KMS-11 (cell line): ENCODE measurements around the gene HTR1E.

Experiments
- H2AFZ ChIP-seq: fragments of 200-600 bp; sonication (generic); 2 replicates; pipeline ENCODE4 v1.6.1; 2016; ENCODE audit warnings: antibody characterized with exemption, mixed run types, low read depth
- H3K27ac ChIP-seq: fragments of 200-600 bp; sonication (generic); 2 replicates; pipeline ENCODE4 v1.6.1; 2016; ENCODE audit warnings: mild to moderate bottlenecking, mixed run types
- H3K27me3 ChIP-seq: fragments of 200-600 bp; sonication (generic); 2 replicates; pipeline ENCODE4 v1.6.1; 2017; ENCODE audit warnings: mild to moderate bottlenecking, low read depth, mixed run types, moderate library complexity; ENCODE audit not compliant: insufficient read depth
- H3K36me3 ChIP-seq: fragments of 200-600 bp; sonication (generic); 2 replicates; pipeline ENCODE4 v1.6.1; 2017; ENCODE audit warnings: mild to moderate bottlenecking, mixed run types; ENCODE audit not compliant: insufficient read depth
- H3K4me1 ChIP-seq: fragments of 200-600 bp; sonication (generic); 2 replicates; pipeline ENCODE4 v1.6.1; 2016; ENCODE audit warnings: mild to moderate bottlenecking, low read depth, mixed run types; ENCODE audit not compliant: poor library complexity, severe bottlenecking
- H3K4me2 ChIP-seq: fragments of 200-600 bp; sonication (generic); 2 replicates; pipeline ENCODE4 v1.7.0; 2016; ENCODE audit warnings: mild to moderate bottlenecking, mixed run types
- H3K4me3 ChIP-seq: fragments of 200-600 bp; sonication (generic); IDR thresholded peaks from 2 replicates; pipeline ENCODE4 v1.6.1; 2017; ENCODE audit warnings: low read depth, low read length, mixed read lengths; ENCODE audit not compliant: insufficient read depth
- H3K79me2 ChIP-seq: fragments of 200-600 bp; sonication (generic); 2 replicates; pipeline ENCODE4 v1.6.1; 2016; ENCODE audit warnings: low read depth, mixed run types; ENCODE audit not compliant: insufficient read depth
- H3K9ac ChIP-seq: fragments of 200-600 bp; sonication (generic); 2 replicates; pipeline ENCODE4 v1.6.1; 2016; ENCODE audit warnings: mild to moderate bottlenecking, mixed run types
- H4K20me1 ChIP-seq: fragments of 200-600 bp; sonication (generic); 2 replicates; pipeline ENCODE4 v1.6.1; 2016; ENCODE audit warnings: mild to moderate bottlenecking, mixed run types; ENCODE audit not compliant: insufficient read depth
- TF ChIP-seq, protein P1 (sequence below): fragments of 200-600 bp; sonication (generic); conservative IDR thresholded peaks from 2 replicates; pipeline ENCODE4 v1.6.1; 2017; ENCODE audit warnings: low read depth, mild to moderate bottlenecking, antibody characterized with exemption, low read length, moderate library complexity, mixed read lengths

HTR1E gene

GRCh38 chr6:86959656-86960055 is 22.3 kb downstream of the HTR1E start:
- no peak overlapping the region for H3K4me2 ChIP-seq
- H4K20me1 ChIP-seq, result no peaks in the 10 kb centered on the region
- H3K27me3 ChIP-seq, result no peaks in the 10 kb centered on the region
- no peaks in the 10 kb centered on the region for H3K79me2 ChIP-seq
- no peak overlapping the region for H3K27ac ChIP-seq
- H3K4me1 ChIP-seq, result no peaks in the 10 kb centered on the region
- TF ChIP-seq, protein P1, sequence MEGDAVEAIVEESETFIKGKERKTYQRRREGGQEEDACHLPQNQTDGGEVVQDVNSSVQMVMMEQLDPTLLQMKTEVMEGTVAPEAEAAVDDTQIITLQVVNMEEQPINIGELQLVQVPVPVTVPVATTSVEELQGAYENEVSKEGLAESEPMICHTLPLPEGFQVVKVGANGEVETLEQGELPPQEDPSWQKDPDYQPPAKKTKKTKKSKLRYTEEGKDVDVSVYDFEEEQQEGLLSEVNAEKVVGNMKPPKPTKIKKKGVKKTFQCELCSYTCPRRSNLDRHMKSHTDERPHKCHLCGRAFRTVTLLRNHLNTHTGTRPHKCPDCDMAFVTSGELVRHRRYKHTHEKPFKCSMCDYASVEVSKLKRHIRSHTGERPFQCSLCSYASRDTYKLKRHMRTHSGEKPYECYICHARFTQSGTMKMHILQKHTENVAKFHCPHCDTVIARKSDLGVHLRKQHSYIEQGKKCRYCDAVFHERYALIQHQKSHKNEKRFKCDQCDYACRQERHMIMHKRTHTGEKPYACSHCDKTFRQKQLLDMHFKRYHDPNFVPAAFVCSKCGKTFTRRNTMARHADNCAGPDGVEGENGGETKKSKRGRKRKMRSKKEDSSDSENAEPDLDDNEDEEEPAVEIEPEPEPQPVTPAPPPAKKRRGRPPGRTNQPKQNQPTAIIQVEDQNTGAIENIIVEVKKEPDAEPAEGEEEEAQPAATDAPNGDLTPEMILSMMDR, result no peak
- no peak overlapping the region for H3K9ac ChIP-seq
- H2AFZ ChIP-seq, result no peak overlapping the region
- no peaks in the 10 kb centered on the region for H3K36me3 ChIP-seq
- H3K4me3 ChIP-seq, result no peak overlapping the region

- Histone ChIP-seq H3K9ac (no peak overlapping the region), H3K36me3 (no peaks in the 10 kb centered on the region), H3K4me2 (no peak overlapping the region), H3K4me3 (no peak overlapping the region), H3K4me1 (no peaks in the 10 kb centered on the region), H3K27ac (no peak overlapping the region), H2AFZ (no peak overlapping the region), H3K79me2 (no peaks in the 10 kb centered on the region), H3K27me3 (no peaks in the 10 kb centered on the region), H4K20me1 (no peaks in the 10 kb centered on the region)
- TF ChIP-seq, protein P1, result no peak
Observed at GRCh38 chr6:86961455-86962200, 24.3 kb downstream of the HTR1E start.

DNA sequence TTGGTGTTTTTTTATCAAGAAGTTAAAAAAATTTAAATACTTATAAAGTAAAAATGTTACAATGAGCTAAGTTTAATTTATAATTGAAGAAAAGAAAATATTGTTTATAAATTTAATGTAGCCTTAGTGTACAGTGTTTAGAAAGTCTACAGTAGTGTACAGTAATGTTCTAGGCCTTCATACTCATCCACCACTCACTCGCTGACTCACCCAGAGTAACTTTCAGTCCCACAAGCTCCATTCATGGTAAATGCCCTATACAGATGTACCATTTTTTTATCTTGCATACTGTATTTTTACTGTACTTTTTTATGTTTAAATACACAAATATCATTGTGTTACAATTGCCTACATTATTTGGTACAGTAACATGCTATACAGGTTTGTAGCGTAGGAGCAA is 26.0 kb downstream of the HTR1E start:
- Histone ChIP-seq H3K27ac (no peak overlapping the region), H3K79me2 (no peaks in the 10 kb centered on the region), H3K4me3 (no peak overlapping the region), H3K4me2 (no peak overlapping the region), H3K36me3 (no peaks in the 10 kb centered on the region), H3K27me3 (no peaks in the 10 kb centered on the region), H3K9ac (no peak overlapping the region), H4K20me1 (no peaks in the 10 kb centered on the region), H2AFZ (no peak overlapping the region), H3K4me1 (no peaks in the 10 kb centered on the region)
- TF ChIP-seq, protein P1, result no peak

DNA sequence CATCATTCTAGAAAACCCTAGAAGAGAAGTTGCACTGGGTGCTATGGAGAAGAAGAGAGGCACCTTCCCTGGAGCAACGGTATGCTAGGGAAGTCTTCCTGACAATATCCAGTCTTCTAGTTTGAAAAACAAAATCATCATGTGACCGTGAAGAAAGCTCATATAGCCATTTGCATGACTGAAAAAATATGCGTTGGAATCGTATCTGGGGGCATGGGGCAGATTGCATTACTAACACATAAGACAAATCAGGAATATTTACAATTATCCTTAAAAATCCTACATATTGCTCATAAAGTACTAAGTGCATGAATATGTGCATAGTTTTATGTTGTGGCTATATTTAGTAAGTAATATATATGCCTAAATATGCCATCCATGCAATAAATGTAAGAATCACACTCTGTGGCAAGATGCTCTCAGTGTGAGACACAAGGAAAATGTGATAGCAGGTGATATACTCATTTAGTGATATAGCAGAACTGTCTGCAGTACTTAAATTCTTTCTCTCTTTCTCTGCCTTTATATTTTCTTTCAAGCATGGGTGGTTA is 26.8 kb downstream of the HTR1E start:
- Histone ChIP-seq H3K79me2 (no peaks in the 10 kb centered on the region), H2AFZ (no peak overlapping the region)
- TF ChIP-seq, protein P1, result no peak

More for the DNA sequence above, 26.8 kb downstream of the HTR1E start:
- H3K36me3 ChIP-seq, result no peaks in the 10 kb centered on the region
- H3K27me3 ChIP-seq, result no peaks in the 10 kb centered on the region
- no peaks in the 10 kb centered on the region for H3K4me1 ChIP-seq
- no peaks in the 10 kb centered on the region for H4K20me1 ChIP-seq
- no peak overlapping the region for H3K9ac ChIP-seq
- H3K4me2 ChIP-seq, result no peak overlapping the region
- H3K4me3 ChIP-seq, result no peak overlapping the region
- H3K27ac ChIP-seq, result no peak overlapping the region
